A549 (cell line): ENCODE results near the gene ARHGEF28. TPM values are rescaled to one million over a fixed set of nuclear protein-coding genes. Genes with fewer than 3 reads are reported as not detected.

Source experiments
- ATAC-seq, 2 experiments: fragments of 200-7000 bp in 1 of 2; fragments of >200 bp in 1 of 2; cut with Nextera tagmentation in 1 of 2; cut with Tn5 transposase in 1 of 2; 3 replicates each; pipeline versions ENCODE4 v1.8.0 to v1.9.1; 2018 to 2020; ENCODE audit warnings: mild to moderate bottlenecking in 1 of 2, moderate library complexity in 1 of 2
- CTCF ChIA-PET: fragments of 300-600 bp; sonication (Branson Sonifier 250); formaldehyde crosslinking; extraction: SDS; loops from one replicate; lab custom pipeline; 2021; ENCODE audit warnings: antibody characterized with exemption, inconsistent platforms; lab: Yijun Ruan, JAX
- POLR2A ChIA-PET: fragments of 350-600 bp; formaldehyde crosslinking; extraction: SDS; loops from one replicate; lab custom pipeline; 2021; ENCODE audit warnings: antibody characterized with exemption, inconsistent platforms; lab: Yijun Ruan, JAX
- DNase-seq, 2 experiments: peaks; one replicate each; pipeline versions ENCODE4 v3.0.0 to v3.0.0-alpha.2; 2011 to 2016; ENCODE audit warnings: low read depth in 1 of 2, low spot score in 1 of 2
- FAIRE-seq: peaks from 2 replicates; lab custom pipeline; 2011; peaks lifted over from hg19 to GRCh38; lab: Jason Lieb, UNC
- H3K27ac ChIP-seq, 2 experiments: fragments of >200 bp; sonication (Bioruptor Twin); formaldehyde crosslinking; 3 replicates each; pipeline ENCODE4 v1.5.1; 2016 to 2017
- H3K4me1 ChIP-seq: fragments of >200 bp; sonication (Bioruptor Twin); formaldehyde crosslinking; 3 replicates; pipeline ENCODE4 v1.6.1; 2016
- H3K4me2 ChIP-seq: fragments of >200 bp; sonication (Bioruptor Twin); formaldehyde crosslinking; 3 replicates; pipeline ENCODE4 v1.6.1; 2016
- H3K4me3 ChIP-seq: fragments of >200 bp; sonication (Bioruptor Twin); formaldehyde crosslinking; 3 replicates; pipeline ENCODE4 v1.5.1; 2016
- H3K9me3 ChIP-seq: fragments of >200 bp; sonication (Bioruptor Twin); formaldehyde crosslinking; 3 replicates; pipeline ENCODE4 v1.6.1; 2016
- BCL3 ChIP-seq: fragments of >200 bp; sonication (Bioruptor Twin); formaldehyde crosslinking; IDR thresholded peaks from 3 replicates; pipeline ENCODE4 v1.6.1; 2016
- CBX8 ChIP-seq: fragments of 200-600 bp; sonication (generic); IDR thresholded peaks from 2 replicates; pipeline ENCODE4 v1.6.1; 2016
- CHD2 ChIP-seq: fragments of 150-350 bp; IDR thresholded peaks from 2 replicates; pipeline ENCODE4 v1.6.1; 2014; ENCODE audit warnings: low read length; ENCODE audit not compliant: partially characterized antibody
- CTCF ChIP-seq: fragments of >200 bp; sonication (Bioruptor Twin); formaldehyde crosslinking; IDR thresholded peaks from 3 replicates; pipeline ENCODE4 v1.5.1; 2016
- EHF ChIP-seq: fragments of 250-450 bp; sonication (Bioruptor Pico); IDR thresholded peaks from 2 replicates; pipeline ENCODE4 v1.5.0; 2020; ENCODE audit warnings: mild to moderate bottlenecking
- EHMT2 ChIP-seq: fragments of 200-600 bp; sonication (generic); IDR thresholded peaks from 2 replicates; pipeline ENCODE4 v1.6.1; 2016; ENCODE audit warnings: antibody characterized with exemption, low read depth, mild to moderate bottlenecking, moderate library complexity
- FOSL2 ChIP-seq, 2 experiments: fragments of 450-650 bp in 1 of 2; fragments of >200 bp in 1 of 2; sonication (Bioruptor Twin) in 1 of 2; formaldehyde crosslinking; IDR thresholded peaks; 2 replicates each; pipeline versions ENCODE4 v1.5.0 to v1.6.1; 2016 to 2020; ENCODE audit warnings: mild to moderate bottlenecking in 1 of 2, moderate library complexity in 1 of 2
- FOXS1 ChIP-seq: fragments of 250-450 bp; sonication (Bioruptor Pico); IDR thresholded peaks from 2 replicates; pipeline ENCODE4 v1.5.0; 2020; ENCODE audit warnings: mild to moderate bottlenecking, moderate library complexity
- GATA3 ChIP-seq: IDR thresholded peaks from 2 replicates; pipeline ENCODE4 v1.6.1; 2012; ENCODE audit warnings: borderline replicate concordance
- HOXB13 ChIP-seq: fragments of 250-450 bp; sonication (Bioruptor Pico); IDR thresholded peaks from 2 replicates; pipeline ENCODE4 v1.5.0; 2020; ENCODE audit warnings: low read depth, mild to moderate bottlenecking, moderate library complexity
- HOXB5 ChIP-seq: fragments of 250-450 bp; sonication (Bioruptor Pico); IDR thresholded peaks from 2 replicates; pipeline ENCODE4 v1.5.0; 2020; ENCODE audit warnings: mild to moderate bottlenecking, moderate library complexity
- JUN ChIP-seq, 2 experiments: fragments of >200 bp; sonication (Bioruptor Twin); formaldehyde crosslinking; IDR thresholded peaks; 2 replicates in 1 of 2; 3 replicates in 1 of 2; pipeline ENCODE4 v1.6.1; 2016 to 2017
- KDM1A ChIP-seq: fragments of 200-600 bp; sonication (generic); IDR thresholded peaks from 2 replicates; pipeline ENCODE4 v1.6.1; 2016; ENCODE audit warnings: low read depth, mild to moderate bottlenecking
- MAFK ChIP-seq: fragments of 450-650 bp; IDR thresholded peaks from 2 replicates; pipeline ENCODE4 v1.6.1; 2014; ENCODE audit not compliant: partially characterized antibody
- MAX ChIP-seq: IDR thresholded peaks from 2 replicates; pipeline ENCODE4 v1.6.1; 2012
- MAZ ChIP-seq: fragments of 150-350 bp; IDR thresholded peaks from 2 replicates; pipeline ENCODE4 v1.6.1; 2014; ENCODE audit warnings: antibody characterized with exemption, low read depth, low read length, borderline replicate concordance
- NPAS2 ChIP-seq: fragments of 250-450 bp; sonication (Bioruptor Pico); IDR thresholded peaks from 2 replicates; pipeline ENCODE4 v1.8.0; 2022; ENCODE audit warnings: mild to moderate bottlenecking, moderate library complexity, borderline replicate concordance
- PBX3 ChIP-seq: IDR thresholded peaks from 2 replicates; pipeline ENCODE4 v1.6.1; 2012
- POLR2A ChIP-seq: IDR thresholded peaks from 2 replicates; pipeline ENCODE4 v1.6.1; 2012; ENCODE audit warnings: mild to moderate bottlenecking, low read length
- POLR2AphosphoS2 ChIP-seq: conservative IDR thresholded peaks from 2 replicates; pipeline ENCODE4 v1.6.1; 2012; ENCODE audit warnings: low read length, improper control_type of control experiment, inconsistent platforms
- RAD21 ChIP-seq, 2 experiments: fragments of >200 bp in 1 of 2; sonication (Bioruptor Twin) in 1 of 2; formaldehyde crosslinking in 1 of 2; IDR thresholded peaks in 1 of 2; conservative IDR thresholded peaks in 1 of 2; 2 replicates in 1 of 2; 3 replicates in 1 of 2; pipeline ENCODE4 v1.6.1; 2012 to 2018; ENCODE audit warnings: inconsistent platforms in 1 of 2
- RARB ChIP-seq: fragments of 250-450 bp; sonication (Bioruptor Pico); IDR thresholded peaks from 2 replicates; pipeline ENCODE4 v1.8.0; 2021; ENCODE audit warnings: mild to moderate bottlenecking, moderate library complexity
- RCOR1 ChIP-seq: fragments of 150-350 bp; IDR thresholded peaks from 2 replicates; pipeline ENCODE4 v1.6.1; 2014; ENCODE audit warnings: antibody characterized with exemption, low read length, low read depth
- RNF2 ChIP-seq: fragments of 200-600 bp; sonication (generic); IDR thresholded peaks from 2 replicates; pipeline ENCODE4 v1.6.1; 2016; ENCODE audit warnings: low read depth, mild to moderate bottlenecking, antibody characterized with exemption, moderate library complexity, borderline replicate concordance
- ZFP36 ChIP-seq: fragments of 450-650 bp; IDR thresholded peaks from 2 replicates; pipeline ENCODE4 v1.6.1; 2014; ENCODE audit warnings: borderline replicate concordance; ENCODE audit not compliant: partially characterized antibody
- WGBS: methylation state at CpG from one replicate; pipeline ENCODE4 v1.1.6; 2017; ENCODE audit errors: missing lambda C conversion rate; 5-methylcytosine and 5-hydroxymethylcytosine counted together
- polyA plus RNA-seq, 4 experiments: library from polyadenylated mRNA; depleted of rRNA in 3 of 4; stranded (reverse); fragments of >200 nt; fragmentation: RNase III in 1 of 4; extraction: RNeasy Plus Mini Kit Qiagen cat#74134 plus additional on column Dnase treatment in 1 of 4; gene quantifications; 2 replicates in 3 of 4; 3 replicates in 1 of 4; pipeline ENCODE4 v1.2.3, GENCODE V29; 2011 to 2017
- TF ChIP-seq, protein P1 (sequence below): fragments of 250-450 bp; sonication (Bioruptor Pico); IDR thresholded peaks from 2 replicates; pipeline ENCODE4 v1.5.0; 2021; ENCODE audit warnings: mild to moderate bottlenecking, moderate library complexity, borderline replicate concordance

Gene ARHGEF28
- polyA plus RNA-seq, 2 of the 4 experiments (the other 2 are of a cell fraction) = 17.0 to 22.3 TPM

DNA sequence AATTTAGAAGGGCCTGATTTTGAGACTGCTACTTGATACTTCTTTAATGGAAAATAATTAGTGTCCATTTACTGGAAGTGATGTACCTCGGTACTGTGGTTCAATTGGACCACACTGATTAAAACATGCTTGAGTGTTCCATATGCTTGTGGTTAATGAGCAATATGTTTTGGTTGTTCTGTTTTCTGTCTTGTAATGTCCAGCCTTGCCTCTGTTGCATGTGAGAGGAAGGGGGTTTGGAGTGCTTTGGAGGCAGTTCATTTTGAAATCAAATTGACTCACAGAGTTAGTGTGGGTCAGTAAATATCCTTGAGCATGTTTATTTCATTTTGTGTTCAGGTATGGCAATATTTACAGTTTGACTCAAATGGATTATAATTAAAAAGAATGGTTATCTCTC lies 334.4 kb downstream of the ARHGEF28 start (continued):
- TF ChIP-seq EHF (CRISPR knock-in tag) (no peak), HOXB5 (CRISPR knock-in tag) (no peak), FOSL2 (IDR thresholded peaks at IDR 0.05) (no peak), FOSL2 (CRISPR knock-in tag; IDR thresholded peaks at IDR 0.05) (no peak), MAZ (no peak), RARB (no peak), MAX (no peak), CTCF (no peak), CHD2 (no peak), KDM1A (no peak), GATA3 (no peak), RCOR1 (no peak)

DNA sequence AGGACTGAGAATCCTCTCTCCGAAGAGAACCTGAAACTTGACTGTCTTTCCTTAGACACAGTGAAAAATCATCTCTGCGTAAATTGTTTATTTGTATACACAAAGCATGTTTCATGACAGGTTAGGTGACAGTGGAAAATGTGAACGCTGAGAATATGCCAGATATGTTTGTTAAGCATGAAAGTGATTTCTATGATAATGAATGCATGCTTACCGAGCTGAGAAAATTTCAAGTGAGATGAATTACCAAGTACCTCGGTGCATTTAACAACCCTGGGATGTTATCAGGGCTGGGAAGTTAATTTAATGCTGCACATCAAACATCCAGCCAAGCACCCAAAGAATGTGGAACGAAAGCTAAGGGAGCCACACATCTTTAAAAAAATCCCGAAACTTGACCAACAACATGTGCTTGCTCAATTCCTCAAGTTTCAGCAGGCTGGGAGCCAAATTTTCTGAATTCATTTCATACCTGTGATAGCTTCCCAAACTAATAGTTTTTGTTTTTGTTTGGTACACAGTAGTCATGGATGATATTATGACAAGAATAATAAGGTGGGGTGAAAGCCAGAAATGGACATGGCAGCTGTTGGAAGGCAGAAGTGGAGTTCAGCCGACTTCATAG lies 336.9 kb downstream of the ARHGEF28 start:
- DNase-seq = no peak
- Histone ChIP-seq H3K4me3 (no peak overlapping the region), H3K4me1 (no peaks in the 10 kb centered on the region), H3K9me3 (no peaks in the 10 kb centered on the region), H3K27ac (no peak overlapping the region), H3K4me2 (no peak overlapping the region)
- POLR2A ChIA-PET = no interaction called here
- no peak for ATAC-seq
- TF ChIP-seq RCOR1 (no peak), HOXB13 (no peak), POLR2AphosphoS2 (no peak), PBX3 (no peak), EHF (CRISPR knock-in tag) (no peak), RAD21 (conservative IDR thresholded peaks at IDR 0.05 in 1 of 2, IDR thresholded peaks at IDR 0.05 in 1 of 2) (no peak), ZFP36 (no peak), NPAS2 (no peak), CBX8 (no peak), BCL3 (no peak), HOXB5 (CRISPR knock-in tag) (no peak), RNF2 (no peak), EHMT2 (no peak), FOXS1 (CRISPR knock-in tag) (no peak), MAFK (no peak), KDM1A (no peak), CHD2 (no peak), JUN (IDR thresholded peaks at IDR 0.05) (no peak), POLR2A (no peak)
- TF ChIP-seq, protein P1, sequence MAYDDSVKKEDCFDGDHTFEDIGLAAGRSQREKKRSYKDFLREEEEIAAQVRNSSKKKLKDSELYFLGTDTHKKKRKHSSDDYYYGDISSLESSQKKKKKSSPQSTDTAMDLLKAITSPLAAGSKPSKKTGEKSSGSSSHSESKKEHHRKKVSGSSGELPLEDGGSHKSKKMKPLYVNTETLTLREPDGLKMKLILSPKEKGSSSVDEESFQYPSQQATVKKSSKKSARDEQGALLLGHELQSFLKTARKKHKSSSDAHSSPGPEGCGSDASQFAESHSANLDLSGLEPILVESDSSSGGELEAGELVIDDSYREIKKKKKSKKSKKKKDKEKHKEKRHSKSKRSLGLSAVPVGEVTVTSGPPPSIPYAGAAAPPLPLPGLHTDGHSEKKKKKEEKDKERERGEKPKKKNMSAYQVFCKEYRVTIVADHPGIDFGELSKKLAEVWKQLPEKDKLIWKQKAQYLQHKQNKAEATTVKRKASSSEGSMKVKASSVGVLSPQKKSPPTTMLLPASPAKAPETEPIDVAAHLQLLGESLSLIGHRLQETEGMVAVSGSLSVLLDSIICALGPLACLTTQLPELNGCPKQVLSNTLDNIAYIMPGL (CRISPR knock-in tag) = no peak
- WGBS = 64% methylated on average over 8 of the region's 8 CpGs
- FAIRE-seq = no peak
- CTCF ChIA-PET = no interaction called here
